ENCODE measurements around the gene SWT1. TPM values are rescaled to one million over a fixed set of nuclear protein-coding genes. Genes with fewer than 3 reads are reported as not detected.

Gene SWT1
- total and polyA plus RNA-seq, 9 of the 15 experiments (the other 6 are each of a cell fraction or from before 2014, with no cell fraction given), result 1.5 to 3.4 (median 2.3) TPM

DNA sequence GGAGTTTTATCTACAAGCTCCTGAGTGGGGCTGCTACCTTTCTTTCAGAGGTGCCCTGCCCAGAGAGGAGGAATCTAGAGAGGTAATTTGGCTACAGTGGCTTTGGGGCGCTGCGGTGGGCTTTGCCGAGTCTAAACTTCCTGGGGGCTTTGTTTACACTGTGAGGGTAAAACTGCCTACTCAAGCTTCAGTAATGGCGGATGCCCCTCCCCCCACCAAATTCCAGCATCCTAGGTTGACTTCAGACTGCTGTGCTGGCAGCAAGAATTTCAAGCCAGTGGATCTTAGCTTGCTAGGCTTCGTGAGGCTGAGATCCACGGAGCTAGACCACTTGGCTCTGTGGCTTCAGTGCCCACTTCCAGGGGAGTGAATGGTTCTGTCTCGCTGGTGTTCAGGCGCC, 43.9 kb downstream of the SWT1 start (continued):
- TF ChIP-seq RERE (CRISPR knock-in tag; IDR thresholded peaks at IDR 0.05; ENCODE audit: borderline replicate concordance), result no peak
- no peak for TF ChIP-seq SMARCB1 (IDR thresholded peaks at IDR 0.05; ENCODE audit: insufficient read length, low read depth)
- TF ChIP-seq MTF1 (CRISPR knock-in tag; IDR thresholded peaks at IDR 0.05; ENCODE audit: borderline replicate concordance), result no peak
- TF ChIP-seq MAFF (IDR thresholded peaks at IDR 0.05; ENCODE audit: low read length), result no peak
- TF ChIP-seq ZBTB43 (CRISPR knock-in tag; IDR thresholded peaks at IDR 0.05), result no peak
- TF ChIP-seq PHB2 (IDR thresholded peaks at IDR 0.05; ENCODE audit: low read depth), result no peak
- TF ChIP-seq CBFB (CRISPR knock-in tag; IDR thresholded peaks at IDR 0.05), result no peak
- TF ChIP-seq PHTF2 (CRISPR knock-in tag; IDR thresholded peaks at IDR 0.05), result no peak
- no peak for TF ChIP-seq MAFG (tag; conservative IDR thresholded peaks at IDR 0.05)
- TF ChIP-seq ZNF324 (CRISPR knock-in tag; IDR thresholded peaks at IDR 0.05), result no peak
- TF ChIP-seq, protein P1, sequence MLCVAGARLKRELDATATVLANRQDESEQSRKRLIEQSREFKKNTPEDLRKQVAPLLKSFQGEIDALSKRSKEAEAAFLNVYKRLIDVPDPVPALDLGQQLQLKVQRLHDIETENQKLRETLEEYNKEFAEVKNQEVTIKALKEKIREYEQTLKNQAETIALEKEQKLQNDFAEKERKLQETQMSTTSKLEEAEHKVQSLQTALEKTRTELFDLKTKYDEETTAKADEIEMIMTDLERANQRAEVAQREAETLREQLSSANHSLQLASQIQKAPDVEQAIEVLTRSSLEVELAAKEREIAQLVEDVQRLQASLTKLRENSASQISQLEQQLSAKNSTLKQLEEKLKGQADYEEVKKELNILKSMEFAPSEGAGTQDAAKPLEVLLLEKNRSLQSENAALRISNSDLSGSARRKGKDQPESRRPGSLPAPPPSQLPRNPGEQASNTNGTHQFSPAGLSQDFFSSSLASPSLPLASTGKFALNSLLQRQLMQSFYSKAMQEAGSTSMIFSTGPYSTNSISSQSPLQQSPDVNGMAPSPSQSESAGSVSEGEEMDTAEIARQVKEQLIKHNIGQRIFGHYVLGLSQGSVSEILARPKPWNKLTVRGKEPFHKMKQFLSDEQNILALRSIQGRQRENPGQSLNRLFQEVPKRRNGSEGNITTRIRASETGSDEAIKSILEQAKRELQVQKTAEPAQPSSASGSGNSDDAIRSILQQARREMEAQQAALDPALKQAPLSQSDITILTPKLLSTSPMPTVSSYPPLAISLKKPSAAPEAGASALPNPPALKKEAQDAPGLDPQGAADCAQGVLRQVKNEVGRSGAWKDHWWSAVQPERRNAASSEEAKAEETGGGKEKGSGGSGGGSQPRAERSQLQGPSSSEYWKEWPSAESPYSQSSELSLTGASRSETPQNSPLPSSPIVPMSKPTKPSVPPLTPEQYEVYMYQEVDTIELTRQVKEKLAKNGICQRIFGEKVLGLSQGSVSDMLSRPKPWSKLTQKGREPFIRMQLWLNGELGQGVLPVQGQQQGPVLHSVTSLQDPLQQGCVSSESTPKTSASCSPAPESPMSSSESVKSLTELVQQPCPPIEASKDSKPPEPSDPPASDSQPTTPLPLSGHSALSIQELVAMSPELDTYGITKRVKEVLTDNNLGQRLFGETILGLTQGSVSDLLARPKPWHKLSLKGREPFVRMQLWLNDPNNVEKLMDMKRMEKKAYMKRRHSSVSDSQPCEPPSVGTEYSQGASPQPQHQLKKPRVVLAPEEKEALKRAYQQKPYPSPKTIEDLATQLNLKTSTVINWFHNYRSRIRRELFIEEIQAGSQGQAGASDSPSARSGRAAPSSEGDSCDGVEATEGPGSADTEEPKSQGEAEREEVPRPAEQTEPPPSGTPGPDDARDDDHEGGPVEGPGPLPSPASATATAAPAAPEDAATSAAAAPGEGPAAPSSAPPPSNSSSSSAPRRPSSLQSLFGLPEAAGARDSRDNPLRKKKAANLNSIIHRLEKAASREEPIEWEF (CRISPR knock-in tag; IDR thresholded peaks at IDR 0.05), result no peak
